ENCODE results near the gene SIRPB2.
A peak's percentile ranks its signal among the peaks of the same experiment; 100 is the strongest.

The SIRPB2 gene

GRCh38 chr20:1437235-1437904, 53.9 kb downstream of the SIRPB2 start:
- peak; percentile 38 for DNase-seq (ENCODE audit: low read depth, low spot score)
- ChIA-PET CTCF (interaction anchor here (0.6 to 8.2 kb wide), 31 partner anchors 13 to 260 kb away, joined by 3 to 178 read pairs (median 6); partner anchors contain the start of genes NSFL1C and SDCBP2), POLR2A (no interaction called here)
- TF ChIP-seq CTCF (IDR thresholded peaks at IDR 0.05; ENCODE audit: insufficient read depth, low read length, missing control alignments) = peak; percentile 84
- no peak overlapping the region for H3K4me3 ChIP-seq (ENCODE audit: low read depth, low read length)

GRCh38 chr20:1436263-1436662, 55.0 kb downstream of the SIRPB2 start:
- ChIA-PET CTCF (interaction anchor here (0.7 to 8.2 kb wide), 18 partner anchors 8 to 226 kb away, joined by 3 to 178 read pairs (median 16); partner anchors contain the start of genes NSFL1C and SDCBP2), POLR2A (no interaction called here)
- no peak overlapping the region for H3K4me3 ChIP-seq (ENCODE audit: low read depth, low read length)
- DNase-seq (ENCODE audit: low read depth, low spot score) = no peak
- no peak for TF ChIP-seq CTCF (IDR thresholded peaks at IDR 0.05; ENCODE audit: insufficient read depth, low read length, missing control alignments)

- no peak for TF ChIP-seq CTCF (IDR thresholded peaks at IDR 0.05; ENCODE audit: insufficient read depth, low read length, missing control alignments)
- ChIA-PET POLR2A (interaction anchor here (0.7 kb wide), 1 partner anchor 108 kb away, joined by 6 read pairs; no protein-coding TSS in a partner anchor), CTCF (interaction anchor here (0.6 to 8.2 kb wide), 15 partner anchors 9 to 225 kb away, joined by 3 to 178 read pairs (median 23); partner anchors contain the start of gene NSFL1C)
- DNase-seq (ENCODE audit: low read depth, low spot score) = no peak
- no peak overlapping the region for H3K4me3 ChIP-seq (ENCODE audit: low read depth, low read length)
These were observed 55.9 kb downstream of the SIRPB2 start for GRCh38 chr20:1435337-1435699.

- POLR2A ChIA-PET = interaction anchor here (0.7 kb wide), 1 partner anchor 108 kb away, joined by 6 read pairs; no protein-coding TSS in a partner anchor
- no peak overlapping the region for H3K4me3 ChIP-seq (ENCODE audit: low read depth, low read length)
- no peak for TF ChIP-seq CTCF (IDR thresholded peaks at IDR 0.05; ENCODE audit: insufficient read depth, low read length, missing control alignments)
- CTCF ChIA-PET = interaction anchor here (0.6 to 8.2 kb wide), 15 partner anchors 11 to 225 kb away, joined by 3 to 178 read pairs (median 23); partner anchors contain the start of gene NSFL1C
- DNase-seq (ENCODE audit: low read depth, low spot score) = peak; percentile 36
These were observed 56.5 kb downstream of the SIRPB2 start for GRCh38 chr20:1434571-1435336.

GRCh38 chr20:1431158-1431557, 60.1 kb downstream of the SIRPB2 start:
- no peak overlapping the region for H3K4me3 ChIP-seq (ENCODE audit: low read depth, low read length)
- POLR2A ChIA-PET = no interaction called here
- no peak for TF ChIP-seq CTCF (IDR thresholded peaks at IDR 0.05; ENCODE audit: insufficient read depth, low read length, missing control alignments)
- DNase-seq (ENCODE audit: low read depth, low spot score) = no peak
- CTCF ChIA-PET = interaction anchor here (1.0 to 1.2 kb wide), 2 partner anchors 9 to 39 kb away, joined by 3 read pairs; no protein-coding TSS in a partner anchor

GRCh38 chr20:1430004-1430451, 61.2 kb downstream of the SIRPB2 start:
- CTCF ChIA-PET = interaction anchor here (1.2 to 1.3 kb wide), 3 partner anchors 9 to 38 kb away, joined by 3 to 5 read pairs (median 3); no protein-coding TSS in a partner anchor
- POLR2A ChIA-PET = no interaction called here
- H3K4me3 ChIP-seq (ENCODE audit: low read depth, low read length) = no peak overlapping the region
- no peak for TF ChIP-seq CTCF (IDR thresholded peaks at IDR 0.05; ENCODE audit: insufficient read depth, low read length, missing control alignments)
- DNase-seq (ENCODE audit: low read depth, low spot score) = peak; percentile 57
